Activated naive CD8-positive, alpha-beta T cell (primary cell): ENCODE data around the gene CASQ2.

Source experiments
- H3K27ac Mint-ChIP-seq: one replicate; pipeline ENCODE4 v1.8.0; 2021; ENCODE audit warnings: mixed read lengths
- H3K27me3 Mint-ChIP-seq: one replicate; pipeline ENCODE4 v1.8.0; 2021; ENCODE audit warnings: mixed read lengths
- H3K36me3 Mint-ChIP-seq: one replicate; pipeline ENCODE4 v1.8.0; 2021; ENCODE audit warnings: mixed read lengths
- H3K4me1 Mint-ChIP-seq: one replicate; pipeline ENCODE4 v1.8.0; 2021; ENCODE audit warnings: low read depth, mixed read lengths
- H3K4me3 Mint-ChIP-seq: one replicate; pipeline ENCODE4 v1.8.0; 2021; ENCODE audit warnings: mild to moderate bottlenecking, mixed read lengths
- H3K9me3 Mint-ChIP-seq: one replicate; pipeline ENCODE4 v1.8.0; 2021; ENCODE audit warnings: low read depth, mixed read lengths

Gene CASQ2

GRCh38 chr1:115768549-115768948 is at the start of gene CASQ2:
TSS of gene CASQ2 (minus strand) at chr1:115768714. CDS start at chr1:115768541, 173 bp downstream.
- H3K27me3 Mint-ChIP-seq: peaks cover 9% of the 10 kb centered on the region
- H3K27ac Mint-ChIP-seq: no peak within 1 kb of the TSS

GRCh38 chr1:115815694-115816093 is 47.2 kb upstream of the CASQ2 start:
- H3K9me3 Mint-ChIP-seq: no peaks in the 10 kb centered on the region
- H3K27ac Mint-ChIP-seq: no peak overlapping the region
- no peaks in the 10 kb centered on the region for H3K36me3 Mint-ChIP-seq
- no peaks in the 10 kb centered on the region for H3K4me1 Mint-ChIP-seq
- peaks cover 12% of the 10 kb centered on the region for H3K27me3 Mint-ChIP-seq
- H3K4me3 Mint-ChIP-seq: no peak overlapping the region

More at GRCh38 chr1:115768549-115768948, at the start of gene CASQ2:
- H3K9me3 Mint-ChIP-seq: no peaks in the 10 kb centered on the region
- no peak within 1 kb of the TSS for H3K4me3 Mint-ChIP-seq
- H3K36me3 Mint-ChIP-seq: no peaks in the 10 kb centered on the region
- no peaks in the 10 kb centered on the region for H3K4me1 Mint-ChIP-seq

GRCh38 chr1:115814685-115815398 is 46.3 kb upstream of the CASQ2 start:
- Mint-ChIP-seq H3K27ac (no peak overlapping the region), H3K27me3 (peaks cover 9% of the 10 kb centered on the region), H3K36me3 (no peaks in the 10 kb centered on the region), H3K9me3 (no peaks in the 10 kb centered on the region), H3K4me1 (no peaks in the 10 kb centered on the region), H3K4me3 (no peak overlapping the region)

DNA sequence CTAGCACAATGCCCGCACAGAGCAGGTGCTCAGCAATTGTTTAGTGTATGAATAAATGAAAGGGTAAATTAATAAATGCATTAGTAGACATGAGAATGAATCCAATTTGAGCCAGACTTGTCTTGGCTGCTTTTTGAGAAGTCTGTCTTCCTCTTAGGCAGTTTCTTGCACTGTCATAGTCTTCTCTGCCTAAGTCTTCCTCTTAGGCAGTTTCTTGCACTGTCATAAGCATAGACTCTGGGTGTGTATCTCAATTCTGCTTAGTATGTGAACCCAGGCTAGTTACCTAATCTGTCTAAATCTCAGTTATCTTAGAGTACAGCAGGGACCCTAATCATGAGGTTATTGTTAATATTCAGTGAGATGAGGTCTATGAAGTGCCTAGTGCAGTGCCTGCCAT is 45.2 kb upstream of the CASQ2 start:
- H3K27ac Mint-ChIP-seq: no peak overlapping the region
- H3K4me3 Mint-ChIP-seq: no peak overlapping the region
- no peaks in the 10 kb centered on the region for H3K4me1 Mint-ChIP-seq
- H3K9me3 Mint-ChIP-seq: no peaks in the 10 kb centered on the region
- peaks cover 5% of the 10 kb centered on the region for H3K27me3 Mint-ChIP-seq
- H3K36me3 Mint-ChIP-seq: no peaks in the 10 kb centered on the region

DNA sequence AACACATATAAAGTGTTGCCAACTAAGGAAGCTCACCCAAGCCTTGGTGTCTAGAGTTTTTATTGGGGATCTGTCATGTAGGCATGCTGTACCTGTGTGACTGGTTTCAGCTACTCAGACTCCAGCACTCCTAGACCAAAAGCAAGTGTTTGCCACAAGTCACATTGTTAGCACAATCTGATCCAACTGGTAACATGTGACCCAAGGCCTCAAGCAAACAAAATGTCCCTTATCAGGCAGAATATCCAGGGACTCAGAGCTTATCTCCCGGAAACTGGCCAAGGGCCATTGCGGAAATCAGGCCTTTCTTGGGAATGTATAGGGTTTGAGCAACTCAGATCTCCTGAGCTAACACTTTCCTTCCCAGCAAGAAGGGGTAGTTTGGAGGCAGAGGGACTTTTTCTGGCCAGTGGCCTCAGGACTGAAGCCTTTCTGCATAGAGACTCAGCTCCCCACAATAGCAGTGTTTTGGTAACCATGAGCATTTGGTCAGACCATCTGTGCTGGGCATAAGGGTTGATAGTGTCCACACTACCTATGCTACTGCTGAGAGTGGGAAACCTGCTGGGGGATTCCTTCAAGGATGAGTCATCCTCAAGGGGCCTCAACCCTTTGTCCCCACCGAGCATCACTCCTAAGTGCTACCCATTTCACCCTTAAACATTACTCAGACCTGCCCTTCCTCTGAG is 42.8 kb upstream of the CASQ2 start:
- no peaks in the 10 kb centered on the region for H3K4me1 Mint-ChIP-seq
- no peak overlapping the region for H3K27ac Mint-ChIP-seq
- peaks cover 12% of the 10 kb centered on the region for H3K27me3 Mint-ChIP-seq
- H3K4me3 Mint-ChIP-seq: no peak overlapping the region
- H3K9me3 Mint-ChIP-seq: no peaks in the 10 kb centered on the region
- no peaks in the 10 kb centered on the region for H3K36me3 Mint-ChIP-seq

DNA sequence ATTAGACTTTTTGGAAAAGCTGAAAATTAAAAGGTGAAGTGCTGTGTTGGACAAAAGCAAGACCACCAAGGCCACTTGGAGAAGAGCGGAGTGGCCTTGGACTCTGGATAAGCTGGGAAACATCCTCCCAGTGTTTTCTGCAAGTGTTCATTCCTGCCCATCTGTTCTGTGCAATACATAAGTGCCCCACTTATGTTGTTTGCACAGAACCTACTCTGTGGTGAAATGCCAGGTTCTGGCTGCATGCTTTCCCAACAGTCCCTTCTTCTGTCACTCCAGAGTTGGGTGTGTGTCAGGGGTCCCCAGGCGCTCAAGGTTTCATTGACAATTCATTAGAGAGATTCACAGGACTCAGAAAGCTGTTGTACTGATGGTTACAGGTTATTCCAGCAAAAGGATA is 42.1 kb upstream of the CASQ2 start:
- Mint-ChIP-seq H3K4me3 (no peak overlapping the region), H3K4me1 (no peaks in the 10 kb centered on the region), H3K27me3 (peaks cover 12% of the 10 kb centered on the region), H3K9me3 (no peaks in the 10 kb centered on the region), H3K27ac (no peak overlapping the region), H3K36me3 (no peaks in the 10 kb centered on the region)

- Mint-ChIP-seq H3K4me1 (no peaks in the 10 kb centered on the region), H3K36me3 (no peaks in the 10 kb centered on the region), H3K27me3 (peaks cover 12% of the 10 kb centered on the region), H3K4me3 (no peak overlapping the region), H3K9me3 (no peaks in the 10 kb centered on the region), H3K27ac (no peak overlapping the region)
Observed at GRCh38 chr1:115809847-115810246, 41.3 kb upstream of the CASQ2 start.

DNA sequence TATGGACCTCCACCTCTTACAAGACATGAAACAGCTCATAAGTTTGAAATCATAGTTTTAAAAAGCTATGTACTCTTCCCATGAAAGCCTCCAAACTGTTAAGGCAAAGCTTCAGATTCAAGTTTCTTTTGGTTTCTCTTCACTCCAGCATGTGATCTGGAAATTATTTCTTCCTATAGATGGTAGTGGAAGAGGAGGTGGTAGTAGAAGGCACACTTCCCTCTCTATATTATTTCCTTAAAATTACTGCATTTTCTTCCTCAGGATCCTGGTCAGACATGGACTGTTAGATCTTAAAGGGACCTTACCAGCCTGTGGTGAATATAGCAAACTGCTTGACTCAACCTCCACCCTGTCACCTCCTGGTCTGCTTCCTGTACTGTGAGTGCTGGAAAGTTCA is 40.6 kb upstream of the CASQ2 start:
- Mint-ChIP-seq H3K27me3 (peaks cover 9% of the 10 kb centered on the region), H3K4me1 (no peaks in the 10 kb centered on the region), H3K9me3 (no peaks in the 10 kb centered on the region), H3K4me3 (no peak overlapping the region), H3K36me3 (no peaks in the 10 kb centered on the region), H3K27ac (no peak overlapping the region)

DNA sequence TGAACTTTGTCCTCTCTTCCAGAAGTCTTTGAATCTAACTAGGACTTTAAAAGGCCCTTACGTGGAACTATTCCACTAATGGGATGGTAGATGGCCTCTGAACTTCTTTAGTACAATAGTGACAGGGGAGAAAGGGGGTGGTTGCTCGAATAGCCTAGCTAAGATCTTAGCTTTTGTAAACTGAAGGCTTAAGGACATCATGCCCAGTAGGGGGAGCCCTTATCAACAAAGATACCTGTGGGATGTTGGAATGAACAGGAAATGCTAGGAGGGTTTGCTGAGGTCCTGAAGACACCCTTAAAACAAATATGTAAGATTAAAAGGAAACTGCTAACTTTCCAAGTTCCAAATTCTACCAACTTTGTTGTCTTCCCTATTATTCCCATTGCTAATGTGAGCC is 39.2 kb upstream of the CASQ2 start:
- Mint-ChIP-seq H3K9me3 (no peaks in the 10 kb centered on the region), H3K36me3 (no peaks in the 10 kb centered on the region), H3K27me3 (peaks cover 9% of the 10 kb centered on the region), H3K4me1 (no peaks in the 10 kb centered on the region), H3K27ac (no peak overlapping the region), H3K4me3 (no peak overlapping the region)

DNA sequence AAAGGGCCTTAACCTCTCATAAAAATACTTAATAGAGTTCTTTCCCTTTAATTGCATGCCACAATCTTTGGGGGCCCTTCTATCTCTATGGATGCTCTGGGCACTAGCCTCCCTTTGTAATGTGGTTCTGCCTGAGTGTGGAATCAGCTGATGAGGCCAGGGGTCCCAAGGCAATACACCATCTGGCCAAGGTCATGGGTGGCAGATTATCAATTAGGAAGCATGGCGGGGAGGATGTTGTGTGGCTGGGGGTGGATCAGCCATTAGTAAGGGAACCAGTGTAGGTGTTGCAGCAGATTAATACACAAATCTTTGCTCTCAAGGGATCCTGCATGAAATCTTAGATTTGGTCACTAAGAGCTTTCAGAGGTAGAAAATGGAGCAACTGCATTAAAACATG is 37.1 kb upstream of the CASQ2 start:
- Mint-ChIP-seq H3K4me3 (no peak overlapping the region), H3K4me1 (no peaks in the 10 kb centered on the region), H3K27me3 (peaks cover 9% of the 10 kb centered on the region), H3K36me3 (no peaks in the 10 kb centered on the region), H3K27ac (no peak overlapping the region), H3K9me3 (no peaks in the 10 kb centered on the region)

- H3K27me3 Mint-ChIP-seq: peaks cover 8% of the 10 kb centered on the region
- H3K4me1 Mint-ChIP-seq: no peaks in the 10 kb centered on the region
- H3K27ac Mint-ChIP-seq: no peak overlapping the region
- no peaks in the 10 kb centered on the region for H3K36me3 Mint-ChIP-seq
- no peaks in the 10 kb centered on the region for H3K9me3 Mint-ChIP-seq
- no peak overlapping the region for H3K4me3 Mint-ChIP-seq
Observed at GRCh38 chr1:115802416-115802815, 33.9 kb upstream of the CASQ2 start.

DNA sequence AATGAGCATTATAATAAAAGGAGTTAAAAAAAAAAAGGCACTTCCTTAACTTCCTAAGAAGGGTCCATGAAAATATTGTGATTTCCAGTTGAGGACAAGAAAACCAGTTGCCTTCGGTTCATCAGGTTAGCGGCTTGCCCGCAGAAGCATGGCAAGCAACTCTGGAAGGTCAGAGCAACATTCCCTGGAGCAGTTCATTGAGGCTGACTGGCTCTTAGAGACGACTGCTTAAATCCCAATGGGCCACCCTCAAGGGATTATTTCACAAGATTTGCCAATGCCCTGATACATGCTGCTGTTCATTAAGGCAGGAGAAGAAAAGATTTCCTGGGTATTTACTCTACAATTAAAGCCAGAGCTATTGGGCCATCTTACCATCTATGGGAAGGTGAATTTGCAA is 29.0 kb upstream of the CASQ2 start:
- H3K4me3 Mint-ChIP-seq: no peak overlapping the region
- no peaks in the 10 kb centered on the region for H3K4me1 Mint-ChIP-seq
- peaks cover 20% of the 10 kb centered on the region for H3K27me3 Mint-ChIP-seq
- no peak overlapping the region for H3K27ac Mint-ChIP-seq
- no peaks in the 10 kb centered on the region for H3K36me3 Mint-ChIP-seq
- H3K9me3 Mint-ChIP-seq: no peaks in the 10 kb centered on the region

- Mint-ChIP-seq H3K4me1 (no peaks in the 10 kb centered on the region), H3K27me3 (peaks cover 21% of the 10 kb centered on the region), H3K36me3 (no peaks in the 10 kb centered on the region), H3K27ac (no peak overlapping the region), H3K9me3 (no peaks in the 10 kb centered on the region), H3K4me3 (no peak overlapping the region)
Observed at GRCh38 chr1:115796897-115797296, 28.4 kb upstream of the CASQ2 start.

DNA sequence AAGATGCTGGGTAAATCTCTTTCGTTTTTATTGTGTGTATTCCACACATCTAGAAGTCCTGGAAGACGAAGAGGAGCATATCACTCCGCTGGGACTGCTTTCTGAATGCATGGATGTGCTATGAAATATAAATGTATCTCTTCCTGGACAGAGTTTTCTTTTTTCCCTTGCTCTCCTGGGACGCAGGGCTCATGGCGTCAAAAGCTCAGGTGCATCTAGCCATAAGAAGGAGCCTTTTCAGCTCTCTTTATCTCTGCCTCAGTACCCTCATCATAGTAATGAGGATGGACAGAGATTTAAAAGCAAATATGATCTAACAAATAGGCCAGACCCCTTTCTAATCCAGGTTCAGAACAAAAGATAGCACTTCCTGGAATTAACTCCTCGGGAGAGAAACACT is 27.5 kb upstream of the CASQ2 start:
- Mint-ChIP-seq H3K36me3 (no peaks in the 10 kb centered on the region), H3K27ac (no peak overlapping the region), H3K9me3 (no peaks in the 10 kb centered on the region), H3K27me3 (peaks cover 22% of the 10 kb centered on the region), H3K4me3 (no peak overlapping the region), H3K4me1 (no peaks in the 10 kb centered on the region)

DNA sequence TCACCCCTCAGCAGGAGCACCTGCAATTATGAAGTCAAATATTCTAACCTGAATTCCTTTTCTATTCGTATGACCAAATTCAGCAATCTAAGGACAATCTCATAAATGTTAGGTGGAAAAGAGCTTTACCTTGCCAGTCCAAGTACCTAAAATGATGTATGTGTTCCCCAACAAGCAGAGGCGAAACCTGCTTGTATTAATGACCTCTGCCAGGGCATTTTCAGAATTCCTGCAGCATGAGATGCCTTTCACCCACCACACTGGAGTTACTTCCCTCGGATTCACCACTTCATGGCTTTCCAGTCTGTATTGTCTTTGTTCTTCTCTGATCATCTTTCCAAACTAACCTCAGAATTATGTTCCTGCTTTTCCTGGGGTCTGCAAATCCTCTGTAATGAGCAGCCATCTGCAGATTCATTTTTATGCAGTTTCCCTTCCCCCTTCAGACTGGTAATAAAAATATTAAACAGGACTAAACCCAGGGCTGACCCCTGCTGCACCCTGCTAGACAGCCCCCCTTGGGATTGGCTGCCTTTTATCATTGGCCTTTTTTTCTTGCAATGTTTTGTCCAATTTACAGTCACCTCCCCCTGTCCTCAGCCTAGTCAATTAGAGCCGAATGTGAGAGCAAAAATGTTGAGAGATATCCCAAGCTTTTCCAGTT is 26.6 kb upstream of the CASQ2 start:
- H3K36me3 Mint-ChIP-seq: no peaks in the 10 kb centered on the region

More for the DNA sequence above, 26.6 kb upstream of the CASQ2 start:
- Mint-ChIP-seq H3K9me3 (no peaks in the 10 kb centered on the region), H3K27ac (no peak overlapping the region), H3K4me1 (no peaks in the 10 kb centered on the region), H3K4me3 (no peak overlapping the region), H3K27me3 (peaks cover 24% of the 10 kb centered on the region)
